Uterus (tissue), 2 donors: ENCODE measurements around the gene SPIRE2.

Experiments
- POLR2A ChIP-seq, 2 donors: fragments of 450-650 bp; IDR thresholded peaks; one replicate each; pipeline ENCODE4 v1.6.1; 2016; ENCODE audit warnings: antibody characterized with exemption in 2 of 2, mild to moderate bottlenecking in 1 of 2, moderate library complexity in 1 of 2
- TF ChIP-seq, protein P1 (sequence below), 4 experiments: fragments of 200-600 bp in 2 of 4; fragments of 450-650 bp in 2 of 4; sonication (generic) in 2 of 4; IDR thresholded peaks; one replicate each; pipeline ENCODE4 v1.5.1; 2016 to 2019; ENCODE audit warnings: antibody characterized with exemption in 4 of 4, mild to moderate bottlenecking in 2 of 4, moderate library complexity in 1 of 4

- TF ChIP-seq, protein P1, sequence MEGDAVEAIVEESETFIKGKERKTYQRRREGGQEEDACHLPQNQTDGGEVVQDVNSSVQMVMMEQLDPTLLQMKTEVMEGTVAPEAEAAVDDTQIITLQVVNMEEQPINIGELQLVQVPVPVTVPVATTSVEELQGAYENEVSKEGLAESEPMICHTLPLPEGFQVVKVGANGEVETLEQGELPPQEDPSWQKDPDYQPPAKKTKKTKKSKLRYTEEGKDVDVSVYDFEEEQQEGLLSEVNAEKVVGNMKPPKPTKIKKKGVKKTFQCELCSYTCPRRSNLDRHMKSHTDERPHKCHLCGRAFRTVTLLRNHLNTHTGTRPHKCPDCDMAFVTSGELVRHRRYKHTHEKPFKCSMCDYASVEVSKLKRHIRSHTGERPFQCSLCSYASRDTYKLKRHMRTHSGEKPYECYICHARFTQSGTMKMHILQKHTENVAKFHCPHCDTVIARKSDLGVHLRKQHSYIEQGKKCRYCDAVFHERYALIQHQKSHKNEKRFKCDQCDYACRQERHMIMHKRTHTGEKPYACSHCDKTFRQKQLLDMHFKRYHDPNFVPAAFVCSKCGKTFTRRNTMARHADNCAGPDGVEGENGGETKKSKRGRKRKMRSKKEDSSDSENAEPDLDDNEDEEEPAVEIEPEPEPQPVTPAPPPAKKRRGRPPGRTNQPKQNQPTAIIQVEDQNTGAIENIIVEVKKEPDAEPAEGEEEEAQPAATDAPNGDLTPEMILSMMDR (IDR thresholded peaks at IDR 0.05): no peak
- TF ChIP-seq POLR2A (IDR thresholded peaks at IDR 0.05): no peak
Observed at GRCh38 chr16:89902980-89903379, 74.7 kb downstream of the SPIRE2 start.
